Kidney tubule cell (primary cell): ENCODE results near the gene CSMD2.
"Not testable (repeated sequence)": the region's sequence is repeated elsewhere in the genome, so short reads cannot be mapped to it uniquely, and the experiment has no call there.

Experiments
- DNase-seq: peaks from one replicate; pipeline ENCODE4 v3.0.0-alpha.2; 2018; ENCODE audit warnings: low spot score

Gene CSMD2

DNA sequence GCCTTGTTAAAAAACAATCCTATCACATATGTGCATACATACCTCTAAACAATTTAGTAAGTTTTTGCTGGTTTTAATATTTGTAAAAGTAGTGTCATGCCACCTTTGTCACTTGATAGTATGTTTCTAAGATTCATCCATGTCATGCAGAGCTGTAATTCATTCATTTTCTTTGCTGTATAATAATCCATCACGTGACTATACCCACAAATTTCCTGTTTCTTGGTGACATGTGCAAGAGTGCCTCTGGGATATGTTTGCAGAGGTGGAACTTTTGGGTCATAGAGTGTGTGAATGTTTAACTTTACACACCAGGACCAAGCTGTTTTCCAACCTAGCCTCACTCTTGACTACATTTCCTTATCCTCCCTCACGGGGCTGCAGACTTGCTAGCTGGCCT is 629.7 kb downstream of the CSMD2 start:
- no peak for DNase-seq

DNA sequence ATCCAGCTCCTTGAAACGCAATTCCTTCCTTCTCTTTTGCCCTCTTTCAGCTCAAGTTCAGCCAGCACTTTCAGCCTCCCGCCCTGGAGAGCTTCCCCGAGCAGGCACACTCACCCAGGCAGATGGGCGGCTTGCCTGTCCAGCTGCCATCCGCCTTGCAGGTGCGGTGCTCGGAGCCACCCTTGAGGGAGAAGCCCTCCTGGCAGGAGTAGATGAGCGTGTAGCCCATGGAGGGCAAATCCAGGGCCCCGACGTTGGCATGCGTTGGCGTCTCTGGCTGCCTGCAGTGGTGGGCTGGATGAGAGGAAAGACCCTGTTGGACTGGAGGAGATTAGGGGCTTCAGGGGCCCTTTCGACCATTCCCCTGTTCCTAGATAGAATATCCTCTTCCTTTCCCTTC is 632.1 kb downstream of the CSMD2 start:
- no peak for DNase-seq

DNA sequence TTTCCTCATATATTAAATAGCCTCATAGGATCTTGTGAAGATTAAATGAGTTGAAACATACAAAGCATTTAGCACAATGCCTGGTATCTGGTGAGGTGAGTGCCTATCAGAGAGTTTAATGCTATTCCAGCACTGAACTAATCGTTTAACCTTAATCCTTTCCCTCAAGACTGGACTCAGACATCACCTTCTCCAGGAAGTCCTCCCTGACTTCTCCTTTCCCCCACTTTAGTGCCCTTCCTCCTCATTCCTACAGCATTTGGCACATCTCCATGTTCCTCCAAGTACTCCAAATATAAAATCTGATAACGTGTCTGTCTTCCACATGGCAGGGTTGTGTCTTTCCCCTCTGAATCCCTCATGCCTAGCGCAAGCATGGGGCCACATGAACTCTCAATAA is 632.8 kb downstream of the CSMD2 start:
- no peak for DNase-seq

DNA sequence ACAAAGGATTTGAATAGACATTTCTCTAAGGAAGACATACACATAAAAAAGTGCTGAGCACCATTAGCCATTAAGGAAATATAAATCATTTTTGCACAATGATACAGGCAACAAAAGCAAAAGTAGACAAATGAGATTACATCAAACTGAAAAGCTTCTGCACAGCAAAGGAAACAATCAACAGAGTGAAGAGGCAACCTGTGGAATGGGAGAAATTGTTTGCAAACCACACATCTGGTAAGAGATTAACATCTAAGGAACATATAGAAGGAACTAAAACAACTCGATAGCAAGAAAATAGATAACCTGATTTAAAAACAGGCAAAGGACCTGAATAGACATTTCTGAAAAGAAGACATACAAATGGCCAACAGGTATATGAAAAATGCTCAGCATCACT is 635.1 kb downstream of the CSMD2 start:
- DNase-seq: no peak

DNA sequence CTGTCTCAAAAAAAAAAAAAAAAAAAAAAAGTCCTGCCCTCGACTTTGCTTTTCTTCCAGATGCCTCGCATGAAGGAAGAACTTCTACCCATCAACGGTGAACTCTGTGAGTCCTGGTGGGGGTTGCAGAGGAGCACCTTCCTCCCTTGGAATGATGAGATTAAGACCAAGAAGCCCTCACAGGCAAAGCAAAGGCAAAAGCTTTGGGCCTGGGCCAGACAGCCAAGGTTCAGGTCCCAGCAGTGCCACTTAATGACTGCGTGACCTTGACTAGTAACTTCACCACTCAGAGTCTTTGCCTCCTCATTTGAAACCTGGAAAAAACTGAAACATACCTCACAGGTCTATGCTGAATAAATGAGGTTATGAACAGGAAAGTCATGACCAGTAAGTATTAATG is 637.1 kb downstream of the CSMD2 start:
- DNase-seq: no peak

DNA sequence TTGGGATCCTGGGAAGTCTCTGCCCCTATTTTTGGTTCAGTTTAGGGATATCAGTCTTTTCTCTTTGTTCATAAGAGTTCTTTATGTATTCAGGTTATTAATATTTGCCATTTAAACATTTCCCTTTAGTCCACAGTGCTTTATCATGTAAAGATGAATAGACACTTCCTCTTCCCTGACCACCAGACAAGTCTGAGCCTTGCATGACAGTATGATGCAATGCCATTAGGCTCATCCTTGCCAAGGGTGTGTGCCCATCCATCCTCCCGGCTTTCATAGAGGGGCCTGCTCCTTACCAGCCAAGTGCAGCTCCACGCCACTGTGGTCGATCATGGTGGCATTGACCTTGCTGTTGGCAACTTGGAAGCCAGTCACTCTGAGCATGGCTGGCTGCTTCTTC is 640.4 kb downstream of the CSMD2 start:
- no peak for DNase-seq

DNA sequence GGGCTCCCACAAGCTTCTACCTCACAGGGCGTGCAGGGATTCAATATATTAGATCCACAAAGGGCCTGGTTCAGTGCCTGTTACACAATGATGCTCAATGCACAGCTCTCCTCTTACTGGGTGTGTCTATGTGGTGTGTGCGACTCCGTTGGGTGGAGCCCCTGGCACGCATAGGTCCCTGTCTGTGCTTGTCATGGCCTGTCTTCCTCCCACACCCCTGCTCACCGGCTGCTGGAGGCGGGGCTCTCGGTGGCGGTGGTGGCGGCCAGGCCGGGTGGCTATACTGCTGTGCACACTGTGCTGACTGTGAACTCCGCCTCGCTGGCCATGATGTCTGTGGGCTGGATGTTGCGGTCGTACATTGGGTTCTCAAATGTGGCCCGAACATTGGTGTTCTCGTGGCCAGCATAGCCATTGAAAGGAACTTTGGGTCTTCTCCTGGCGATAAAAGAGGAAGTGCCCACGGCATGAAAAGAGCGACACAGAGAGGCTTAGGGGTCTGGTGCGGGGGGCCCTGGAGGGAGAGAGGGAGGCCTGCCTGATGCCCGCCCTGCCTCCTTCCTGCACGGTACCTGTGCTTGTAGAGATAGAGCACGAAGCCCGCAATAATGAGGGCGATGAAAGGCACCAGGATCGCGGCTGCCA is 645.7 kb downstream of the CSMD2 start:
- DNase-seq: no peak

DNA sequence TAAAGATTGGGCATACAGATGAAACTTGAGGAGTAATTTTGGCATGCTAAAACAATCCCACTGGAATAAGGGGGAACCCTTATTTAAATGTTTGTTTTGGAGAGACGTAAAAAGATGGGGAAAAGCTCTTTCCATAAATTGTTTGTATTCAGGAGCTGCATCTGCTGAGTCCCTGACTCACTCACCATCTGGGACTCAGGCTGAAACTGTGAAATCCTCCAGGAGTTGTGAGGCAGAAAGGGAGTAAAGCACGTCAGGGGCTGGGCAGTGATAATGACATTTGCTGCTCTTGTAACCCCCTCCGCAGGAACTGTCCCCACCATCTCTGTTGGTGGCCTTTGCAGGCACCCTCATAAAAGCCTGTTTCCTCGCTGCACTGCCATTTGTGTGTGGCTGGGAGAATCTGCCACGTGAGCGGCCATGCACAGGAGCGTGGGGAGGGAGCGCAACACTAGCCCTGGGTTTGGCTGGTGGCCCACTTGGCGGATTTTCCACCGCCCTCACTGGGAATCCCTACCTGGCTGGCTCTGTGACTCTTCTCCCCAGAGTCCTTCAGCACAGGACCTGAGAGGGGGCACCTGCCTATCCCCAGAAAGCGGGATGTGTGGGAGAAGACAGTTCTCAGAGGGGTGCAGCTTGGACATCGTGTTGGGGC is 647.3 kb downstream of the CSMD2 start:
- DNase-seq: no peak

DNA sequence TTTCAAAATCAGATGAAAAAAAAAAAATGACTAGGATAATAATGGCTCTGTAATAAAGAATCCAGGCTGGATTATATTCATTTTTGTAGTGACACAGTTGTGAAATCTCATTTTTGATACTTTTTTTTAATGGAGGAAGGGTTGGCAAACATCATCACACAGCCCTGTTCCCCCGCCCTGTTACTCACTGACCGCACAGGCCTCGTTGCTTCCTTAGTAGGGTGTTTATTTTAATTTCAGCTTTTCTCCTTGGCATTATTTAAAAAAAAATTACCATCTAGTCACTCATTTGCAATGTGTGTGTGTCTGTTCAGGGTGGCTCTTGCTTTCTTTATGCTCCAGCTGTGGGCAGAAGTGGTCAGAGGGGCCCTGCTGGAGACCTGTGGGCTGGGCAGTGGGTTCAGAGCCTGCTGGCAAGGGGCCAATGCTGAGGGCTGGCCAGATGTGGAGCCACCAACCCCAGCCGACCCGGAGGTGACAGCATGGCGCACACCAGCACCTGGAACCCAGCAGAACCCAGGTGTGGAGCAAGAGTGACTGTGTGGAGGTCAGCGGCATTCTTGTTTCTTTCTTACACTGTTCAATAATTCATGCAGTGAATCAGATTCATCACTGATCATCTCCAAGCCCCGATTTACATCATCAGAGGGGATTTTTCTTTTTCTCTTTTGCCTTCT is 648.0 kb downstream of the CSMD2 start:
- no peak for DNase-seq

DNA sequence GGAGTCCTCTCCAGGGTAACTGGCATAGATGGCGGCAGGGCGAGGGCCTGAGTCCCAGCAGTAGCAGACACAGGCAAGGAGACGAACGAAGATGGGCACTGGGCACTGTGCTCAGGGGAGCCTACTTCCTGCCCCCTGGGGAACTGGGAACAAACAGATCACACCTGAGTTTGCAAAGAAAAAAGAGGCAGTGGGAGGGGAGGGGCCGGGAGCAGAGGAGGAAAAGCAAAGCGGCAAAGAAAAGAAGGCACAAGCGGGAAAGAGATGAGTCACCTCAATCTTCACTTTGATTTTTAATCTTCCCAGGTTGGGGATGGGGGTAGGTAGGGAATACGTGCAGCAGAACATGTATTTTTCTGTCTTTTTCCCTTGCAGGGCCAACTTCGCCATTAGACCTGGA is 648.6 kb downstream of the CSMD2 start:
- DNase-seq: no peak

DNA sequence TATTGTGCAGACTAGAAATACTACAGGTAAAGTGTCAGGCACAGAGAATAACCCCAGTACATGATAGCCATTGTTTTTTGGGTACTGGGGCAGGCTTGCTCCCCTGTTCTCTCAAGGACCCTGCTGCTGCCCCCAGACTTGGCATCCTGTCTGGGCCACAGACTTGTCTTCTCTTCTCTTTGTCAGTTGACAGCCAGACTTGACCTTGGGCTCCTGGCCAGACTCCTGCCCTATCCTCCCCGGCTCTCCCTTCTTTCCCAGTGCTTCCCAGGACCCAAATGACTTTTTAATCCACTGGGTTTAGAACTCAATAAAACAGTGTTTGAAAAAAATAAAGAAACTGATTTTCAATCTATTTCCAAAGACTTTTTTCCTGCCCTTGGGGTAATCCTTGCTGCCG is 649.4 kb downstream of the CSMD2 start:
- no peak for DNase-seq

DNA sequence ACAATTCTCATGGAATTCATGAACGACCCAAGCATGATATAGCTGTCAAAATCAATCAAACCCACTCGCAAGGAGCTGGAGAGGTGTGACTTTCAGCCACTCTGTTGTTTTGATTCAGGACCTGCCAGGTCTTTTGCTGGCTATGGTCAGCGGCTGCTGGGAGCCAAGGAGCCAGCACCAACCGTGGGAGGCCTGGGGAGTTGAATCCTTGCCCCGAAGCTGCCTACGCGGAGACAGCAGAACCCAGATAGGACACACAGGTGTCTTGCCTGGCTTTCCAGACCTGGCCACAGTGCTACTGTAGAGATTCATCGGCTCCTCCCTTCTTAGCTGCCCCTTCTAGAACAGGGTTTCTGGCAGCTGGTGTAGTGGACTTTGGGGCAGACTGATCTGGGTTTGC is 649.9 kb downstream of the CSMD2 start:
- DNase-seq: no peak

DNA sequence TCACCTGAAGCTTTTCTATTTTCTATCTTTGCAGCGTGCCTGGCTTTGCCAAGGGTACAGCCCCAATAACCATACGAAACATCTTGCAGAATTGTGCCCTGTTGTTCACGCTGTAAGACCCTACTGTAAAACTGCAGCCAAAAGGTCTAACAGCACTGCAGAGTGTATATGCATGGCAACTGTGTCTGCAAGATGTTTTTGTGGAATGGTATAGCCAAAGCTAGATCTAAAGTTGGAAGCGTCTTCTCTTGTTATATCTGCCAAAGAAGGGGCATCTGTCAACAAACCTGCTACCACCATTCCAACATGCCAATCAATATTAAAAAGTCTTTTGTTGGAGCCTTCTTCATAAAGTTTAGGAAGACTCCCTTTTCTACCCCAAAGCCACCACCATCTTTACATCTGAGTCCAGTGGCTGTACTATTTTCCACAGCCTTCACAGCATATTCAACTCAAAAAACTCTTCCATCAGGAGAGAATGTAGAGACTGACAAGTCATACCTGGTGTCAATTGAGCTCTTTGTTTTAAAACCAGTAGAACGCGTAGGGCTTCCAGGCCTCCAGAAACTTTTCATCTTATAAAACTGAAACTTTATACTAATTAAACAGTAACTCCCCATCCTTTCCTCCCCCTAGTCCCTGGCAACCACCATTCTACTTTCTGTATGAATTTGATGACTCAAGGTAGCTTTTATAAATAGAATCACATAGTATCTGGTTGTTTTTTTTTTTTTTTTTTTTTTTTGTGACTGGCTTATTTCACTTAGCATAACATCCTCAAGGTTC is 652.6 kb downstream of the CSMD2 start:
- no peak for DNase-seq

DNA sequence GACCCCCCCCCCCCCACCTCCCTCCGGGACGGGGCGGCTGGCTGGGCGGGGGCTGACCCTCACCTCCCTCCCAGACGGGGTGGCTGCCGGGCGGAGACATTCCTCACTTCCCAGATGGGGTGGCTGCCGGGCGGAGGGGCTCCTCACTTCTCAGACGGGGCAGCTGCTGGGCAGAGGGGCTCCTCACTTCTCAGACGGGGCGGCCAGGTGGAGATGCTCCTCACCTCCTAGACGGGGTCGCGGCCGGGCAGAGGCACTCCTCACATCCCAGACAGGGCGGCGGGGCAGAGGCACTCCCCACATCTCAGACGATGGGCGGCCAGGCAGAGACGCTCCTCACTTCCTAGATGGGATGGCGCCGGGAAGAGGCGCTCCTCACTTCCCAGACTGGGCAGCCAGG is 655.8 kb downstream of the CSMD2 start:
- DNase-seq: not testable (repeated sequence)

DNA sequence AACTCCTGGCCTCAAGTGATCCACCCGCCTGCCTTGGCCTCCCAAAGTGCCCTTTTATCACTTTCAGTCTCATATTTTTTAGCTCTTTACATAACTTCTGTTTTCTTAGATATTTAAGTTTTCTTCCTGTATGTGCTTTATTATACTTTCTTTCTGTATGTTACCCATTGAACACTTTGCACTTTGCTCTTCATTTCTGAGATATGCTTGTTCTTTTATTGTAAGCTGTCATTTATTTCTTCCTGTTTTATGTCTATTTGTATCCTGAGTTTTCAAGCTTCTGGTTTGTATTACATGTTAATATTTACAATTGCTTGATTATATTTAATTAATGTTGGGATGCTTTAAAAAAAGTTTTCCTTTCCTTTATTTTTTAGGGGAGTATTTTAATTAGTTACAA is 656.9 kb downstream of the CSMD2 start:
- DNase-seq: no peak

DNA sequence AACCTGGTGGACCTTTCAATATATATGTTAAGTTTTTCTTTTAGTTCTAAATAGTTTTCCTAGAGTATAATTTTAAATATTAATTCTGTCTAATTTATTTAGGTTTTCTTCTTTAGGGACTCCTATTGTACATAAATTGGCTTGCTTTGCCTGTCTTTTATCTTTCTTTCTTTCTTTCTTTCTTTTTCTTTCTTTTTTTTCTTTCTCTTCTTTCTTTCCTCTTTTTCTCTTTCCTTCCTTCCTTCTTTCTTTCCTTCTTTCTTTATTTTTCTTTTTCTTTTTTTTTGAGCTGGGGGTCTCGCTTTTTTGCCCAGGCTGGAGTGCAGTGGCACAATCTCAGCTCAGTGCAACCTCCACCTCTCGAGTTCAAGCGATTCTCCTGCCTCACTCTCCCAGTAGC is 657.4 kb downstream of the CSMD2 start:
- DNase-seq: no peak

DNA sequence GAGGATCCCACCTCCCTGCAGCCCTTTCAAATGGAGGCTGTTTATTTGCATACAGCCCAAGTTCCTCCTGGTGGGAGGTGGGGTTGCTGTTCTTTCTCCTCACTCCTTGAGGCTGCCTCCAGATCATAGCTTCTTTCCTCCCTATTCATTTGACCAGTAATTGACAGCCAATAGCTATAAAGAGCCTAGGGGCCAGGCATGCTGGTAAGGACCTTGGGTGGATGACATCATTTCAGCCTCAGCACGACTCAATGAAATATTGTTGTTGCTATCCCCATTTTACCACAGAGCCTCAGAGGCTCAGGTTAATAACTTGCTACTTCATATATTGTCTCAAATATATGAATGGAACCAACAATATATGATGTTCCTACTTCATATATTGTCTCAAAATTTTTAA is 661.5 kb downstream of the CSMD2 start:
- DNase-seq: no peak

DNA sequence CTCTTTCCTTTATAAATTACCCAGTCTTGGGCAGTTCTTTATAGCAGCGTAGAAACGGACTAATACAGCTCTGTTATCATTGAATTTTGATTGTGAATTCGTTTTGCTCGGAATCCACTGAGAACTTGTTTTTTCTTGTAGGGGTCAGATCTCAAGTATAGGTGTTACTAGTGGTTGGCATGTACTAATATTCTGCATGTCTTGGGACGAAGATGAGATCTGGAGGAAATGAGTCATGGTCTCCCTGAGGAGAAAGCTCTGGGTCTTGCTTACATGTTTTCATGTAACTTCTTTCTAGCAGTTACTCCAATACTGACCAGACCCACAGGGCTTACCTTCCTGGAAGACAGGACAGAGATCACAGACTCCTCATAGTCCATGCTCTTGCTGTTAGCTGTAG is 662.3 kb downstream of the CSMD2 start:
- DNase-seq: peak; percentile 12

DNA sequence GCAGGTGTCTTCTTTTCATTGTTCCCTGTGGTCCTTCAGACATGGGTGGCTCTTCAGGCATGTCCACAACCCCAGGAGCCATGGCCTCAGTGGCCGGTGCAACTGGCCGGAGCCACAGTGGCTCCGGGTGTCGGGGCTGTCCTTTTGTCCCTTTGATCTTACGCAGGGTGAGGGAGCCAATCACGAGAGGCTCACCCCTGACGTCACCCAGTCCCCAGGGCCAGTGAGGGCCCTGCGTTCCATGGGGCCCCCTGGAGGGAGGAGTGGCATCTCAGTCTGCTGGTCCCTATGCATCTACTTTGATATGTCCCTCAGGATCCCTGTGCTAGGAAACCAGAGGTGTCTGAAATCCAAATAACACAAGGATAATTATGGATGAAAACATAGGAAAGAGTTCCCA is 663.3 kb downstream of the CSMD2 start:
- no peak for DNase-seq

DNA sequence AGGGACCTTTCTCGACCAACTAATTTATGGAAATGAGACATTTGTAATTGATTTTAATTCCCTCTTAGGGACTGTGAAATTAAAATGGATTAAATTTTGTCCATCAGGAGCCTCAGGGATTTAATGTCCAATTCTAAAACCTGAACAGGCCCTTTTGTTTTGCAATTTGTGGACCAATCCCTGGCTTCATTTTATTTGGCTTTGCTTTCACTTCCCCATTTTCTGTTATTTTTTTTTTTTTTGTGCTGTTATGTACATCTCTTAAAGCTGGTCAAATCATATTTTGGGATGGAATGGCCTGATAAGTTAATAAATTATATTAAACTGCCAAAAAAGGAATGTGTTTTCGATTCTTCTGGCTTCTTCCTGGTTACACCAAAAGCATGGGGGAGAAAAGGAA is 663.7 kb downstream of the CSMD2 start:
- DNase-seq: no peak

DNA sequence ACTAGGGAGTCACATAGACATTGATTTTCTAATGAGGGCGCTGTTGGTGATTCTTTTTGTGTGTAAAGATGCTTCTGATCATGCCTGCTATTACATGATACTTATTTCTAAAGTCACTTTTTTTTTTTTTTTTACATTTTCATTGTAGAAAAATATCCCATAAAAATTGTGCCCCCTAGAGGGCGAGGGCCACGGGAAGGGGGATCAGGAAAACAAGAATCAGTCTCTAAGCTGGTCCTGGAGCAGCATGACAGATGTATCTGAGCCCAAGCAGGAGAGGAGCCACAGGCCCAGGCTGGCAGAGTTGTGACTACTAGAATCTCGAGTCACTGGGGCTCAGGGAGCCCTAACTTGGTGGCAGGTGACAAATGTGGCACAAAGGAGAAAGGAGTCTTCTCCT is 664.5 kb downstream of the CSMD2 start:
- DNase-seq: no peak

DNA sequence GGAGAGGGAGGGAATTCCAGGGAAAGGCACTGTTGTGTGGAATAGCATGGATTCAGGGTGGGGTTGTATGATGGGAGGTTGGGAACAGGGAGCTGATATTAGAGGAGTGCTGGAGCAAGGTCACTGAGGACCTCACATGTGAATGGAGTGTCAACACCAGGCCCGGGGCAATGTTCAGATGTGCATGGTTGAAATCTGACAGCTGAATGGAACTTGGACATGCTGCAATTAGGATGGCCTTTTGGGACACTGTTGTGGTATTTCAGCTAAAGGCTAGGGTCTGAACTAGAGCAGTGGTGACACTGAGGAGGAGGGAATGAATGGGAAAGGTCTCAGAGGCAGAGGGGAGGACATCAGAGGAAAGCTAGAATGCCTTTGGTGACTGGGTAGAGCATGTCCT is 667.6 kb downstream of the CSMD2 start:
- DNase-seq: no peak

DNA sequence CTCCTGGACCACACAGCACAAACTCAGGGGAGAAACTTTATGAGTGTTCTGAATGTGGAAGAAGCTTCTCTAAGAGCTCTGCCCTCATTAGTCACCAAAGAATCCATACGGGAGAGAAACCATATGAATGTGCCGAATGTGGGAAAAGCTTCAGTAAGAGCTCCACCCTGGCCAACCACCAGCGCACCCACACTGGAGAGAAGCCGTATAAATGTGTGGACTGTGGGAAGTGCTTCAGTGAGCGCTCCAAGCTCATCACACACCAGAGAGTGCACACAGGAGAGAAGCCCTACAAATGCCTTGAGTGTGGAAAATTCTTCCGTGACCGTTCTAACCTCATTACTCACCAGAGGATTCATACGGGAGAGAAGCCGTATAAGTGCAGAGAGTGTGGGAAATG is 670.1 kb downstream of the CSMD2 start:
- no peak for DNase-seq
